ENCODE data around the gene GTF2I.
"Not testable (repeated sequence)": the region's sequence is repeated elsewhere in the genome, so short reads cannot be mapped to it uniquely, and the experiment has no call there.

Gene GTF2I

GRCh38 chr7:74656837-74657691, 454 bp upstream of the GTF2I start:
- DNase-seq, result peak; percentile 97

- peak; percentile 92 for DNase-seq
Observed at GRCh38 chr7:74658178-74659004, 873 bp downstream of the GTF2I start.

DNA sequence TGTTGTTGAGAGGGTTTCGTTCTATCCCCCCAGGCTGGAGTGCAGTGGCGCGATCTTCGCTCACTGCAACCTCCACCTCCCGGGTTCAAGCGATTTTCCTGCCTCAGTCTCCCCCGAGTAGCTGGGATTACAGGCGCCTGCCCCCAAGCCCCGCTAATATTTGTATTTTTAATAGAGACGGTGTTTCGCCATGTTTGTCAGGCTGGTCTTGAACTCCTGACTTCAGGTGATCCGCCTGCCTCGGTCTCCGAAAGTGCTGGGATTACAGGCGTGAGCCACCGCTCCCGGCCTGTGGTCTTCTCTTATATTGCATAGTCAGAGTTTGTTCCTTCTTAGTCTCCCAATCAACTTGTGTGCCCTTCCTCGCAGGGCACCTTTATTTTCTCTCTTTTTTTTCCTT, 2.7 kb downstream of the GTF2I start:
- DNase-seq, result not testable (repeated sequence)

GRCh38 chr7:74661836-74662794, 4.6 kb downstream of the GTF2I start:
- DNase-seq, result not testable (repeated sequence)

- no peak for DNase-seq
Observed at GRCh38 chr7:74665296-74665938, 7.9 kb downstream of the GTF2I start.

DNA sequence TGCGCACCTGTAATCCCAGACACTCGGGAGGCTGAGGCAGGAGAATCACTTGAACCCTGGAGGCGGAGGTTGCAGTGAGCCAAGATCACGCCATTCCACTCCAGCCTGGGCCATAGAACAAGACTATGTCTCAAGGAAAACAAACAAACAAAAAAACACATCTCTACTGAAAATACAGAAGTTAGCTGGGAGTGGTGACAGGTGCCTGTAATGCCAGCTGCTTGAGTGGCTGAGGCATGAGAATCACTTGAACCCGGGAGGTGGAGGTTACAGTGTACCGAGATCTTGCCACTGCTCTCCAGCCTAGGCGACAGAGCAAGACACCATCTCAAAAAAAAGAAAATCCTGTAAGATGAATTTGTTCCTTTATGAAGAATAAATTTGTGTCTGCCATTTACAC, 9.5 kb downstream of the GTF2I start:
- DNase-seq, result not testable (repeated sequence)

GRCh38 chr7:74667520-74667919, 10.0 kb downstream of the GTF2I start:
- DNase-seq, result not testable (repeated sequence)

- DNase-seq, result no peak
Observed at GRCh38 chr7:74671602-74672001, 14.1 kb downstream of the GTF2I start.

DNA sequence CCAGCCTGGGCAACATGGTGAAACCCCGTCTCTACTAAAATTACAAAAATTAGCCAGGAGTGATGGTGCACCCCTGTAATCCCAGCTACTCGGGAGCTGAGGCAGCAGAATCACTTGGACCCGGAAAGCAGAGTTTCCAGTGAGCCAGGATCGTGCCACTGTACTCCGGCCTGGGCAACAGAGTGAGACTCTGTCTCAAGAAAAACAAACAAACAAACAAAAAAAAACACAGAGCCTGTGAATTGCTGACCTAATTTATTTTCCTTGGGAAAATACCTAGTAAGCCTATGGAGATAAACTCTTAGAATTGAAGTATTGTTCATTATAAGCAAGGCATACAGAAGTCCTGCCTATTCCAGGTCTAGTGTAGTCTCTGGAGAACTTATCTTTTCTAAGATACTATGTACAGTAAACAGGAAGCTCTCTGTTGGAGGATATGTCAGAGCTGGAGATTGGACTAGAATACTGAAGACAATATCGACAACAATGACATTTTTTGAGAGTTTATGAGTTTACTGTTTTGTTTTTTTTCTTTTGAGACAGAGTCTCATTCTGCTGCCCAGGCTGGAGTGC, 14.9 kb downstream of the GTF2I start:
- no peak for DNase-seq

DNA sequence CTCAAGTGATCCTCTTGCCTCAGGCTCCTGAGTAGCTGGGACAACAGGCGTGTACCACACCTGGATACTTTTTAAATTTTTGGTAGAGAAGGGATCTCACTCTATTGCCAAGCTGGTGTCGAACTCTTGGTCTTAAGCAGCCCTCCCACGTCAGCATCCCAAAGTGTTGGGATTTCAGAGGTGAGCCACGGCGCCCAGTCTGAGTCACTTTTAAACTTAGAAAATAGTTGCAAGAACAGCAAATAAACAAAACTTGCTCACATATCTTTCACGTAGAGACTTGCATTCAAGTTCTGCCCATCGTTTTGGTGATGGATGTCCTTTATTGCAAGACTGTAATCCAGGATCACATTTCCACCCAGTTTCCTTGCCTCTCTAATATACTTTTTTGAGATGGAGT, 16.6 kb downstream of the GTF2I start:
- no peak for DNase-seq

DNA sequence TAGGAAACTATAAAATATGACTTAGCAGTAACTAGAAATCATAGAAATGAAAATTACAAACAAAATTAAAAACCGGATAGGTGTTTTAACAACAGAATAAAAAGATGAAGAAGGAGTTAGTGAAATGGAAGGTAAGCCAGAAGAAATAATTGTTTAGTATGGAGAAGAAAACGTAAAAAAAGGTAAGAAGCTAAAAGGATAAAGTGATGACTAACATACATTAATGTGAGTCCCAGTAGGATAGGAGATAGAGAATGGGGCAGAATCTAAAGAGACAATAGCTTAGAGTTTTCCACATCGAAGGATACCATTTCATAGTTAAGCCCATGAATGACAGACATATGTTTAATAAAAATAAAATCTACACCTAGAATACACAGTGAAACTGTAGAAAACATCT, 25.3 kb downstream of the GTF2I start:
- no peak for DNase-seq

DNA sequence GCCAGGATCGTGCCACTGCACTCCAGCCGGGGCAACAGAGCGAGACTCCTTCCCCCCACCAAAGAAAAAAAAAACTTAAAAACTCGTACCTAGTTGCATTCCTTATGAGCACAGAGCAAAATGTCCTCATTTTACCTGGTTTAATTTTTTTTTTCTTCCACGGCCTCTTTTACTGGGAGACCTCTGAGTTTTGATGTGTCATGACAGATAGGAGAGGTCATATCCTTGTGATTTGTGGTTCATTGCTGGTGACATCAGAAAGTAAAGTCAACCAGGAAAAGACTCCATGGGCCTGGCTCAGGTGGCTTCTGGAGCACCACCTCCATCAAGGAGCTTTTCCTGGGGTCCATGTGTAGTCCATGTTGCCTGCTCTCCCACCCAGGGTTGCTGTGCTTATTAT, 26.3 kb downstream of the GTF2I start:
- DNase-seq, result no peak

DNA sequence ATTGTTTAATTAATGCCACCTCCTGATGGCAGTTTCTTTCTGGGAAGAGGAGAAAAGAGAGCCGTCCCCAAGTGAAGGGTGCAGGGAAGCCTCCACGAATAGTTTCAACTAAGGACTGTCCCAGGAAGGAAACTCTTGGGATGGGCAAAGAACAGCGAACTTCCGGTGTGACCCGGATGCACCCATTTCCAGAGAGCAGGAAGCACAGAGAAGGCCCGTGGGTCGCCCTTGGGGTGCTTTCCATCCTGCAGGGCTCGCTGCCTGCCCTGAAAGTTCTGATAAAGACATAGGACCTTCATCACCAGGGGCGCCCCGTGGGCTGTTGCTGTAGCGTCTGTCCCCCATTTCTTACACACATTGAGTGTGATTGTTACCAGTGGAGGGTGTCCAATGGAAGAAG, 27.0 kb downstream of the GTF2I start:
- DNase-seq, result no peak

DNA sequence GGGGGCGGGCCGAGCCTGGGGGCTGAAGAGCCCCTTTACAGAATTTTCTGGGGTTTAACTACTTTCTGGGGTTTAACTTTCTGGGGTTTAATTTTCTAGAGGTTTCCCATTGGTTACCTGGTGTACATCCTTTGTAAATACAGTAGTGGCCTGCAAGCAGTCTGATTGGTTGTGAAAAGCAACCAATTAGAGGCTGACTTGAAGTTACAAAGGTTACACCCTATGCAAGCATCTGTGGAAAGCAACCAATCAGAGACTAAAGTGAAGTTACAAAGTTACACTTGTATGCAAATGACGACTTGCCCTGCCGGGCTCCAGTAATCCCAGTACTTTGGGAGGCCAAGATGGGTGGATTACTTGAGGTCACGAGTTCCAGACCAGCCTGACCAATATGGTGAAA, 27.4 kb downstream of the GTF2I start:
- no peak for DNase-seq

DNA sequence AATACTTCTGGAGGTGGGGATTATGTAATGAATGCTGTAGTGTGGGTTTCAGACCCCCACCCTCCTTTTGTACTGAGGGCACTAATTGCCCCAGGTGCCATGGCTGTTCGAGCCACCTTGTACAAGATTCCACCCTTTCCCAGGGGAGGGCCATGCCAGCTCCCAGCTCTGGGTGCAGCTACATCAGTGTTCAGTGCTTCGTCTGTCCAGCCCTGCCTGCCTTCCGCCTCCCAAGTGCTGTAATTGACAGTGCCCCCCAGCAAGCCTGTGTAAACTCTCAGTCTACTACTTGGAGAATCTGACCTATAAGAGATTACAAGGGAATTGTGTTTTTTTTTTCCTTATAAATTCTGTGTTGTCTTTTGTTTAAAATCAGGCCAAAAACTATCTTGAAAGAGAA, 33.0 kb downstream of the GTF2I start:
- DNase-seq, result no peak

- DNase-seq, result not testable (repeated sequence)
Observed at GRCh38 chr7:74704419-74704818, 46.9 kb downstream of the GTF2I start.

GRCh38 chr7:74707238-74707637, 49.7 kb downstream of the GTF2I start:
- DNase-seq, result no peak

GRCh38 chr7:74708569-74709275, 51.2 kb downstream of the GTF2I start:
- no peak for DNase-seq

- no peak for DNase-seq
Observed at GRCh38 chr7:74709880-74710671, 52.6 kb downstream of the GTF2I start.

DNA sequence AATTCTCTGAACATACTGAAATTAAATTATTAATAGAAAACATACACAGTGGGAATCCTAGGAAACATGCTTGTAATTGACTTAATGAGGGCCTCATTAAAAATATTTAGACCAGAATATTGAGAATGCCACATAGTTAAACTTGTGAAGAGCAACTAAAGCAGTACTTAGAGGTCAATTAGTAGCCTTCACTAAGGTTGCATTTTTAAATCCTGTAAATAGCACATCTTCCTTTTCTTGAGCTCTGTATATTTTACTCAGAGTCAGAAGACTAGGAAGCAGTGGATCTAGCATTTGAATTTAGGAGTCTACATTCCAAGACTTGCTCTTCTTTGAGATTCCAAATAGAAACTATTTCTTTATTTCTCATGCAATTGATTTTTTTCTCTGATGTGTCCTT, 56.0 kb downstream of the GTF2I start:
- DNase-seq, result no peak
